Measurements from ENCODE around the gene FRAS1.

GRCh38 chr4:78322032-78322431 is 264.9 kb downstream of the FRAS1 start:
- TF ChIP-seq CTCF (IDR thresholded peaks at IDR 0.05; ENCODE audit: extremely low read depth in 1 of 2, insufficient read depth in 1 of 2, low read depth in 1 of 2, low read length in 2 of 2) (no peak), POLR2A (IDR thresholded peaks at IDR 0.05; ENCODE audit: low read depth, low read length) (no peak), POLR2AphosphoS5 (IDR thresholded peaks at IDR 0.05; ENCODE audit: insufficient read depth, low read depth, low read length) (no peak), MYC (IDR thresholded peaks at IDR 0.05; ENCODE audit: low read depth, low read length) (no peak)

Measured in endothelial cell of umbilical vein (primary cell).